ENCODE data around the gene LMAN1L. TPM values are rescaled to one million over a fixed set of nuclear protein-coding genes. Genes with fewer than 3 reads are reported as not detected.

Gene LMAN1L
- total RNA-seq, 1 experiment from 2014 or later, result not detected

DNA sequence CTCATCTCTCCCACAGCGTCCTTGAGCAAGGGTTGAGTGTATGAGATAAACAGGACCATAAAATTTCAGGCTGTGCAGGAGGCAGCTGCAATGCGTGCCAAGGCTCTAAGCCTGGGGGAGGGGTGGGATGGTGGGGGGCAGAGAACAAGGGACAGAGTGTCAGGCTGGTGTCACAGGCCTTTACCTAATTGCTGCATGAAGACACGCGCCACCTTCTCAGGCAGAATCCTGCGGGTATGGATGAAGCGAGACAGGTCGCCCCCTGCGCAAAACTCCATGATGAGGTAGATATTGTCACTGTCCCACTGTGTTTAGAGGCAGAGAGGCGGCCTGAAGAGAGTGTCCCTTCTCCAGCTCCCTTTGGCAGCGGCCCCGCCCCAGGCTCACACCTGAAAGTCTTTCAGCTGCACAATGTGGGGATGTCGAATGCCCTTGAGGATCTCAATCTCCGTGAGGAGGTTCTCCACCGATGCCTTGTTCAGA lies 29.3 kb downstream of the LMAN1L start:
- Histone ChIP-seq H2BK20ac (ENCODE audit: low read depth, low read length, poor library complexity, severe bottlenecking) (no peak overlapping the region), H2AK5ac (ENCODE audit: insufficient read length, low read length) (no peak overlapping the region), H2BK15ac (ENCODE audit: low read depth, low read length) (no peak overlapping the region), H3K79me1 (ENCODE audit: insufficient read depth, low read depth, low read length, poor library complexity, severe bottlenecking) (no peaks in the 10 kb centered on the region), H2BK5ac (ENCODE audit: insufficient read length, low read length) (no peak overlapping the region), H2BK12ac (ENCODE audit: insufficient read length, low read depth, low read length) (no peak overlapping the region), H3K4me2 (ENCODE audit: insufficient read depth, insufficient read length, low read length) (peak overlapping the region; percentile 64), H4K91ac (ENCODE audit: insufficient read length, low read depth, low read length) (no peak overlapping the region), H3K18ac (ENCODE audit: insufficient read length, low read depth, low read length) (no peak overlapping the region), H3K14ac (ENCODE audit: insufficient read depth, low read length) (no peak overlapping the region), H3T11ph (ENCODE audit: low read length) (no peak overlapping the region), H2BK120ac (ENCODE audit: low read depth, low read length, poor library complexity, severe bottlenecking) (no peak overlapping the region), H4K20me1 (ENCODE audit: control insufficient read depth, insufficient read depth, insufficient read length) (peaks cover 3% of the 10 kb centered on the region), H4K8ac (replicated peaks; ENCODE audit: insufficient read length, low read depth, low read length) (no peak overlapping the region), H3K27me3 (ENCODE audit: insufficient read depth, low read length) (no peaks in the 10 kb centered on the region), H4K5ac (ENCODE audit: insufficient read length, low read depth, low read length) (no peak overlapping the region), H3K9ac (ENCODE audit: extremely low read depth, insufficient read length, low read length) (peak overlapping the region; percentile 11), H3K56ac (ENCODE audit: insufficient read length, low read depth, low read length) (no peak overlapping the region), H3K9me3 (ENCODE audit: control insufficient read depth, low read depth, low read length) (no peaks in the 10 kb centered on the region), H3K23me2 (ENCODE audit: insufficient read length, low read depth, low read length, poor library complexity, severe bottlenecking) (peaks cover 6% of the 10 kb centered on the region), H2AFZ (ENCODE audit: low read length) (no peak overlapping the region), H3K27ac (ENCODE audit: insufficient read length, low read depth, low read length) (no peak overlapping the region), H3K79me2 (ENCODE audit: insufficient read depth, low read length) (no peaks in the 10 kb centered on the region), H3K4me1 (ENCODE audit: insufficient read depth, low read length) (no peaks in the 10 kb centered on the region; the same call in 1 of the 2 replicates), H3K23ac (ENCODE audit: insufficient read length, low read depth, low read length) (no peak overlapping the region), H3K4ac (ENCODE audit: low read depth, low read length) (no peak overlapping the region)
- WGBS (ENCODE audit: extremely low coverage, insufficient read length, low lambda C conversion rate), result no CpG with 5 or more reads among the region's 14 CpGs
- H3K4me1 Mint-ChIP-seq, result peaks cover 20 to 35% of the 10 kb centered on the region in 2 experiments
- H3K9me3 Mint-ChIP-seq, result no peaks in the 10 kb centered on the region
- TF ChIP-seq, protein P1, sequence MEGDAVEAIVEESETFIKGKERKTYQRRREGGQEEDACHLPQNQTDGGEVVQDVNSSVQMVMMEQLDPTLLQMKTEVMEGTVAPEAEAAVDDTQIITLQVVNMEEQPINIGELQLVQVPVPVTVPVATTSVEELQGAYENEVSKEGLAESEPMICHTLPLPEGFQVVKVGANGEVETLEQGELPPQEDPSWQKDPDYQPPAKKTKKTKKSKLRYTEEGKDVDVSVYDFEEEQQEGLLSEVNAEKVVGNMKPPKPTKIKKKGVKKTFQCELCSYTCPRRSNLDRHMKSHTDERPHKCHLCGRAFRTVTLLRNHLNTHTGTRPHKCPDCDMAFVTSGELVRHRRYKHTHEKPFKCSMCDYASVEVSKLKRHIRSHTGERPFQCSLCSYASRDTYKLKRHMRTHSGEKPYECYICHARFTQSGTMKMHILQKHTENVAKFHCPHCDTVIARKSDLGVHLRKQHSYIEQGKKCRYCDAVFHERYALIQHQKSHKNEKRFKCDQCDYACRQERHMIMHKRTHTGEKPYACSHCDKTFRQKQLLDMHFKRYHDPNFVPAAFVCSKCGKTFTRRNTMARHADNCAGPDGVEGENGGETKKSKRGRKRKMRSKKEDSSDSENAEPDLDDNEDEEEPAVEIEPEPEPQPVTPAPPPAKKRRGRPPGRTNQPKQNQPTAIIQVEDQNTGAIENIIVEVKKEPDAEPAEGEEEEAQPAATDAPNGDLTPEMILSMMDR (conservative IDR thresholded peaks at IDR 0.05), result no peak
- H3K27me3 Mint-ChIP-seq (ENCODE audit: low read depth), result no peaks in the 10 kb centered on the region
- H3K27ac Mint-ChIP-seq, result no peak overlapping the region; a peak in 1 of 7 replicates
- peaks cover 9 to 36% (median 31%) of the 10 kb centered on the region in 3 experiments for H3K36me3 Mint-ChIP-seq (ENCODE audit: insufficient read depth in 1 of 3, low read depth in 3 of 3)
- H3K4me3 Mint-ChIP-seq, result peak overlapping the region; percentile 89 to 90
- no peak for DNase-seq

Measured in H9 (cell line).